OCI-LY1 (cell line): ENCODE measurements around the gene EPHA2.

Experiments used
- H2AFZ ChIP-seq: fragments of 200-600 bp; sonication (generic), shearing (Covaris generic); 2 replicates; pipeline ENCODE4 v1.6.0; 2014; ENCODE audit warnings: antibody characterized with exemption, mild to moderate bottlenecking, low read length
- H3F3A ChIP-seq: fragments of 200-600 bp; sonication (generic), shearing (Covaris generic); 2 replicates; pipeline ENCODE4 v1.6.0; 2014; ENCODE audit warnings: mild to moderate bottlenecking, antibody characterized with exemption, low read length, moderate library complexity; ENCODE audit not compliant: insufficient read depth
- H3K27ac ChIP-seq: fragments of 200-600 bp; sonication (generic); 2 replicates; pipeline ENCODE4 v1.5.1; 2014; ENCODE audit warnings: low read length, mixed run types, mild to moderate bottlenecking, low read depth; ENCODE audit not compliant: poor library complexity, severe bottlenecking
- H3K27me3 ChIP-seq: fragments of 200-600 bp; sonication (generic); 2 replicates; pipeline ENCODE4 v1.6.0; 2014; ENCODE audit warnings: antibody characterized with exemption, mild to moderate bottlenecking, low read length, moderate library complexity; ENCODE audit not compliant: insufficient read depth
- H3K36me3 ChIP-seq: fragments of 200-600 bp; sonication (generic); 2 replicates; pipeline ENCODE4 v1.6.1; 2014; ENCODE audit warnings: mild to moderate bottlenecking, antibody characterized with exemption, low read length, moderate library complexity, mixed read lengths; ENCODE audit not compliant: insufficient read depth
- H3K4me1 ChIP-seq: fragments of 200-600 bp; sonication (generic); 2 replicates; pipeline ENCODE4 v1.5.1; 2014; ENCODE audit warnings: mild to moderate bottlenecking, low read length, moderate library complexity; ENCODE audit not compliant: insufficient read depth, severe bottlenecking
- H3K4me2 ChIP-seq: fragments of 200-600 bp; sonication (generic), shearing (Covaris generic); 2 replicates; pipeline ENCODE4 v1.6.1; 2014; ENCODE audit warnings: low read length
- H3K4me3 ChIP-seq: fragments of 200-600 bp; sonication (generic); 2 replicates; pipeline ENCODE4 v1.5.1; 2014; ENCODE audit warnings: low read length, low read depth, mild to moderate bottlenecking, mixed read lengths; ENCODE audit not compliant: poor library complexity, severe bottlenecking
- H3K79me2 ChIP-seq: fragments of 200-600 bp; shearing (Covaris generic); 2 replicates; pipeline ENCODE4 v1.6.1; 2016; ENCODE audit warnings: mixed run types, low read length, mixed read lengths; ENCODE audit not compliant: insufficient read depth
- H3K9ac ChIP-seq: fragments of 200-600 bp; sonication (generic), shearing (Covaris generic); 2 replicates; pipeline ENCODE4 v1.6.1; 2014; ENCODE audit warnings: mild to moderate bottlenecking, low read length, mixed read lengths
- H3K9me2 ChIP-seq: fragments of 200-600 bp; sonication (generic), shearing (Covaris generic); 2 replicates; pipeline ENCODE4 v1.6.1; 2014; ENCODE audit warnings: low read depth, mild to moderate bottlenecking, low read length, mixed read lengths
- H3K9me3 ChIP-seq: fragments of 200-600 bp; shearing (Covaris generic); 2 replicates; pipeline ENCODE4 v1.6.1; 2014; ENCODE audit warnings: low read length, mixed read lengths
- H4K20me1 ChIP-seq: fragments of 200-600 bp; sonication (generic), shearing (Covaris generic); 2 replicates; pipeline ENCODE4 v1.6.0; 2016; ENCODE audit warnings: mild to moderate bottlenecking, low read length; ENCODE audit not compliant: insufficient read depth
- EZH2 ChIP-seq: fragments of 200-600 bp; sonication (generic), shearing (Covaris generic); IDR thresholded peaks from 2 replicates; pipeline ENCODE4 v1.8.0; 2017; ENCODE audit warnings: borderline replicate concordance, mixed run types, mild to moderate bottlenecking, antibody characterized with exemption, low read length, moderate library complexity, mixed read lengths
- TF ChIP-seq, protein P1 (sequence below): fragments of 200-600 bp; sonication (generic), shearing (Covaris generic); IDR thresholded peaks from 2 replicates; pipeline ENCODE4 v1.5.1; 2017; ENCODE audit warnings: mild to moderate bottlenecking, antibody characterized with exemption, low read length, moderate library complexity, mixed read lengths

EPHA2 gene

DNA sequence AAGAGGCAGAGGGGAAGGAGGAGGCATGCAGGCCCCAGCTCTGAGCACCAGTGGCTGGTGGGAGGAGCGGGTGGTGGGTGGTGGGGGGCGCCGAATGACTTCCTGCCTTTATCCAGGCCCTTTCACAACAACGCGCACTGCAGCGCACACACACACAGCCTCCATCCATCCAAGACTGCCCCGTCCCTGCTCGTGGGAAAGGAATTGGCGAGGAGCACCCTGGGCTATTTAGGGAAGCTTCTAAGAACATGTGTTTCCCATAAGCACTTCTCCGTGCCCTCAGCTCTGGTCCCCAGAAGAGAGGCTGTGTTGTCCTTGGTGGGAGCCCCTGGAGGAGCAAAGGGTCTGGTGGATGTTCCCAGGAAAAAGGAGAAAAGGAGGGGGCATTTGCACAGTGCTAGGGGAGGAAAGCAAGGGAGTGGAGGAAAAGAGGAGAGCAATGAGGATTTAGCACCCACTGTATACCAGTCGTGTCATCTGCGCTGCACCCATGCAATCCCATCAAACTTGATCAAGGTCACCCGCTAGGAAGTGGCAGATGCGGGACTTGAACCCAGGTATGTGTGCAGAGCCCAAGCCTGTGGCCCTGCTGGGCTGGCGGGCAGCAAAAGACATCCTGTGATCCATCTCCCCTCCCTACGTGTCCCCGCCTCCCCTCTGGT is 28.1 kb downstream of the EPHA2 start:
- Histone ChIP-seq H4K20me1 (no peaks in the 10 kb centered on the region), H3K27me3 (peaks cover 26% of the 10 kb centered on the region; the same call in 1 of the 2 replicates), H3K4me2 (no peak overlapping the region), H3K4me1 (no peaks in the 10 kb centered on the region), H3K27ac (no peak overlapping the region), H3K79me2 (no peaks in the 10 kb centered on the region), H3K9me2 (no peaks in the 10 kb centered on the region), H2AFZ (no peak overlapping the region), H3K4me3 (no peak overlapping the region), H3F3A (no peaks in the 10 kb centered on the region), H3K36me3 (no peaks in the 10 kb centered on the region), H3K9ac (no peak overlapping the region), H3K9me3 (no peaks in the 10 kb centered on the region)
- TF ChIP-seq, protein P1, sequence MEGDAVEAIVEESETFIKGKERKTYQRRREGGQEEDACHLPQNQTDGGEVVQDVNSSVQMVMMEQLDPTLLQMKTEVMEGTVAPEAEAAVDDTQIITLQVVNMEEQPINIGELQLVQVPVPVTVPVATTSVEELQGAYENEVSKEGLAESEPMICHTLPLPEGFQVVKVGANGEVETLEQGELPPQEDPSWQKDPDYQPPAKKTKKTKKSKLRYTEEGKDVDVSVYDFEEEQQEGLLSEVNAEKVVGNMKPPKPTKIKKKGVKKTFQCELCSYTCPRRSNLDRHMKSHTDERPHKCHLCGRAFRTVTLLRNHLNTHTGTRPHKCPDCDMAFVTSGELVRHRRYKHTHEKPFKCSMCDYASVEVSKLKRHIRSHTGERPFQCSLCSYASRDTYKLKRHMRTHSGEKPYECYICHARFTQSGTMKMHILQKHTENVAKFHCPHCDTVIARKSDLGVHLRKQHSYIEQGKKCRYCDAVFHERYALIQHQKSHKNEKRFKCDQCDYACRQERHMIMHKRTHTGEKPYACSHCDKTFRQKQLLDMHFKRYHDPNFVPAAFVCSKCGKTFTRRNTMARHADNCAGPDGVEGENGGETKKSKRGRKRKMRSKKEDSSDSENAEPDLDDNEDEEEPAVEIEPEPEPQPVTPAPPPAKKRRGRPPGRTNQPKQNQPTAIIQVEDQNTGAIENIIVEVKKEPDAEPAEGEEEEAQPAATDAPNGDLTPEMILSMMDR = no peak
- no peak for TF ChIP-seq EZH2

DNA sequence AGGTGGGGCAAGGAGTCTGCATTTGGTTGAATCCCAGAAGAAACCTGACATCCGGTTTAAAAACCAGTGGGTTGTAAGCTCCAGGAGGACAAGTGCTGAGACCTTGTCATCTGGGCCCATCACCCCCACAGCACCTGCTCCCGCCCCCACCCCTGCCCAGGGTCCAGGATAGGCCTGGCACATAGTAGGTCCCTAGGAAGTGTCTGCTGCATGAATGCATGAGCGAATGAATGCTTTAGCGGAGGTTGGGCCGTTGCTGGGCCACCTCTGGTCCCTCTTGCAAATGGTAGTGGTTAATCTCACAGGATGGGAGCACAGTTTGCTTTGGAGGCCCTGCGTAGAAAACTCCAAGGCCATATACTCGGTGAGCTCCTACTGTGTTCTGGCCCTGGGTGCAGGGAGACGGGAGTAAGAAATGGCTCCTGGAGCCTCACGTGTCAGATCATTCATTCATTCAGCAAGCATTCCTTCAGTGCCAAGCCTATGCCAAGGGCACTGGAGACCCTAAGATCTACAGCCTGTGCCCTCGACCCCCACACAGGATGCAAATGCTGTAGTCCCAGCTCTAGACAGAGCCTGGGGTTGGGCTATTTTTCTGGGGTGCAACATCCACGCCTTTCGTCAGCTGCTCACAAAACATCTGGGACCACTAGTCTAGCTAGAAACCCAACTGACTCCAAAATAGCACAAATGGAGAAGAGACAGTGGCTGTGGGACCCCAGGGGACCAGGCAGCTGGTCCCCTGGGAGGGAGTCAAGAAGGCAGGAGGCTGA is 28.9 kb downstream of the EPHA2 start:
- Histone ChIP-seq H4K20me1 (no peaks in the 10 kb centered on the region), H3F3A (no peaks in the 10 kb centered on the region), H3K79me2 (no peaks in the 10 kb centered on the region), H3K9me2 (no peaks in the 10 kb centered on the region), H3K9ac (no peak overlapping the region), H3K36me3 (no peaks in the 10 kb centered on the region), H3K4me1 (no peaks in the 10 kb centered on the region), H3K27me3 (peaks cover 26% of the 10 kb centered on the region; the same call in 1 of the 2 replicates), H3K9me3 (no peaks in the 10 kb centered on the region), H2AFZ (no peak overlapping the region), H3K4me3 (no peak overlapping the region), H3K27ac (no peak overlapping the region), H3K4me2 (no peak overlapping the region)
- TF ChIP-seq EZH2 = no peak
- TF ChIP-seq, protein P1 = no peak

DNA sequence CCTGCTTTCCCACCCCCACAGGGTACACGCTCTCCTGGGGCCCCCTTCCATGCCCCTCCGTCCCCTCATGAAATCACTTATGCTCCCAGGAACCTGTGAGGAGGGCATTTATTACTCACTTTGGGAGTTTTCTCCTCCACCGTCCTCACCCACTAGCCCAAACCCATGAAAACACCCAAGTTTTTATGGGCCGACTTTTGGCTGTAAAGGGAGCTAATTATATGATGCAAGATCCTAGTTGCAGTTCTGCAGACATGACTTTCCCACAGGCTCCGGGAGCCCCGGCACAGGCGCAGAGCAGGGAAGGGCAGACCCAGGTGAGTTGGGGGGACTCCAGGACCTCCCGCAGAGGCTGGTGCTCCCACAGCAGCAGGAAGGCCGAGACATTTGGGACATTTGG is 29.7 kb downstream of the EPHA2 start:
- H3K27me3 ChIP-seq = peaks cover 23% of the 10 kb centered on the region; the same call in 1 of the 2 replicates

More for the DNA sequence above, 29.7 kb downstream of the EPHA2 start:
- H3K9me3 ChIP-seq = no peaks in the 10 kb centered on the region
- no peaks in the 10 kb centered on the region for H4K20me1 ChIP-seq
- no peak overlapping the region for H3K4me2 ChIP-seq
- H3K27ac ChIP-seq = no peak overlapping the region
- no peaks in the 10 kb centered on the region for H3K4me1 ChIP-seq
- H3K79me2 ChIP-seq = no peaks in the 10 kb centered on the region
- H3K4me3 ChIP-seq = no peak overlapping the region
- H3F3A ChIP-seq = no peaks in the 10 kb centered on the region
- no peak overlapping the region for H3K9ac ChIP-seq
- no peaks in the 10 kb centered on the region for H3K36me3 ChIP-seq
- TF ChIP-seq EZH2 = no peak
- TF ChIP-seq, protein P1 = no peak
- no peak overlapping the region for H2AFZ ChIP-seq
- H3K9me2 ChIP-seq = no peaks in the 10 kb centered on the region
